H1 (cell line): ENCODE results near the gene UVRAG. TPM values are rescaled to one million over a fixed set of nuclear protein-coding genes. Genes with fewer than 3 reads are reported as not detected.

ENCODE experiments used
- JUND ChIP-seq: IDR thresholded peaks from 2 replicates; pipeline ENCODE4 v1.6.1; 2011; ENCODE audit warnings: mild to moderate bottlenecking, improper control_type of control experiment, low read length
- YY1 ChIP-seq: IDR thresholded peaks from 2 replicates; pipeline ENCODE4 v1.6.1; 2011; ENCODE audit warnings: low read depth, mild to moderate bottlenecking, low read length
- polyA plus RNA-seq, 7 experiments: library from polyadenylated mRNA; depleted of rRNA in 3 of 7; stranded (reverse) in 5 of 7; unstranded in 2 of 7; fragments of >200 nt in 5 of 7; fragments of 200-250 nt in 2 of 7; gene quantifications; 1 replicate in 5 of 7; 2 replicates in 1 of 7; 4 replicates in 1 of 7; pipeline versions ENCODE4 v1.2.1 to v1.2.3, GENCODE V29; 2011 to 2013; ENCODE audit warnings: missing spikeins in 2 of 7, mixed read lengths in 2 of 7
- total RNA-seq: library from RNA; stranded (reverse); fragmentation: NEBNext Ultra II Directional; extraction: Animal tissue kit (Norgen Biotek cat#: 25700); gene quantifications from 2 replicates; pipeline ENCODE4 v1.2.1, GENCODE V29; 2021

Gene UVRAG
- total and polyA plus RNA-seq, 2 of the 8 experiments (the other 6 are each of a cell fraction or from before 2014, with no cell fraction given), result 5.5 to 14.7 TPM

DNA sequence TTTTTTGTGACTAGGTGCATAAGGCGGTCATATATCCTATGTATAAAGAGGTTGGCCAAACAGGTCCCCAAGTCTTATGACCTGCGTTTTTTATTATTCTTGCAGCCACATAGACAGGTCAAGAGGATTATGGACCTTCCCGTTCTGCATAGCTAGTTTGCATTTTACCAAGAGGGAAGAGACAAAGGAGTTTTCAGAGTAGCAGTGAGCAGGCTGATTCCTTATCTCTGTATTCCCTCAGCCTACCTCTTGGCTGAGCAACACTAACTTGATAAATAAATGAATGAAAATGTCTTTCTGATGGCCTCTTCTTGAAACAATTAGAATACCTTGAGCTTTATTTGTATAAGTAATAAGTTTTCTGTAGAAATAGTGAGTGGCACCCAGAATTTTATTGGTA, 210.8 kb downstream of the UVRAG start (continued):
- TF ChIP-seq JUND, result no peak
- TF ChIP-seq YY1, result no peak
